HepG2 (cell line): ENCODE data around the gene KIAA0232. TPM values are rescaled to one million over a fixed set of nuclear protein-coding genes. Genes with fewer than 3 reads are reported as not detected.
A peak's percentile ranks its signal among the peaks of the same experiment; 100 is the strongest.

Experiments
- ARNT ChIP-seq: fragments of 450-650 bp; IDR thresholded peaks from 2 replicates; pipeline ENCODE4 v1.6.1; 2017
- CCDC6 ChIP-seq: sonication (generic); formaldehyde crosslinking; IDR thresholded peaks from 2 replicates; pipeline ENCODE4 v1.8.1; 2022; ENCODE audit warnings: mild to moderate bottlenecking, missing genetic modification reagents, moderate library complexity
- CREM ChIP-seq, 2 experiments: sonication (generic) in 1 of 2; formaldehyde crosslinking in 1 of 2; IDR thresholded peaks; 2 replicates each; pipeline versions ENCODE4 v1.4.0 to v1.6.1; 2016 to 2020; ENCODE audit warnings: antibody characterized with exemption in 1 of 2, mild to moderate bottlenecking in 1 of 2, missing genetic modification reagents in 1 of 2
- FOSL2 ChIP-seq: sonication (generic); formaldehyde crosslinking; IDR thresholded peaks from 2 replicates; pipeline ENCODE4 v1.4.0; 2020; ENCODE audit warnings: missing genetic modification reagents
- MYC ChIP-seq: sonication (generic); formaldehyde crosslinking; IDR thresholded peaks from 2 replicates; pipeline ENCODE4 v1.9.0; 2021; ENCODE audit warnings: missing genetic modification reagents, borderline replicate concordance
- NR2F2 ChIP-seq: IDR thresholded peaks from 2 replicates; pipeline ENCODE4 v1.6.1; 2012; ENCODE audit warnings: low read depth, inconsistent platforms, borderline replicate concordance
- U2AF2 ChIP-seq: fragments of 200-400 bp; formaldehyde crosslinking; IDR thresholded peaks from 2 replicates; pipeline ENCODE4 v1.6.1; 2017; ENCODE audit warnings: low read depth, mild to moderate bottlenecking, low read length
- ZBTB26 ChIP-seq: IDR thresholded peaks from 2 replicates; pipeline ENCODE4 v1.6.1; 2016; ENCODE audit warnings: missing compliant biosample characterization, missing genetic modification reagents, borderline replicate concordance
- ZFP90 ChIP-seq: sonication (generic); formaldehyde crosslinking; IDR thresholded peaks from 2 replicates; pipeline ENCODE4 v1.8.0; 2022; ENCODE audit warnings: missing genetic modification reagents, mild to moderate bottlenecking, inconsistent platforms, borderline replicate concordance
- ZMYM4 ChIP-seq: sonication (generic); formaldehyde crosslinking; IDR thresholded peaks from 2 replicates; pipeline ENCODE4 v1.8.1; 2023; ENCODE audit warnings: mild to moderate bottlenecking, missing genetic modification reagents
- ZNF10 ChIP-seq: sonication (generic); formaldehyde crosslinking; IDR thresholded peaks from 2 replicates; pipeline ENCODE4 v1.4.0; 2020; ENCODE audit warnings: mild to moderate bottlenecking, low read depth, missing genetic modification reagents, borderline replicate concordance
- ZNF281 ChIP-seq: sonication (generic); formaldehyde crosslinking; IDR thresholded peaks from 2 replicates; pipeline ENCODE4 v1.4.0; 2020; ENCODE audit warnings: missing genetic modification reagents, borderline replicate concordance
- ZNF616 ChIP-seq: sonication (generic); formaldehyde crosslinking; IDR thresholded peaks from 2 replicates; pipeline ENCODE4 v1.5.0; 2020; ENCODE audit warnings: low read depth, mild to moderate bottlenecking, missing genetic modification reagents
- ZNF674 ChIP-seq: sonication (generic); formaldehyde crosslinking; IDR thresholded peaks from 2 replicates; pipeline ENCODE4 v1.5.0; 2020; ENCODE audit warnings: low read depth, mild to moderate bottlenecking, missing genetic modification reagents
- ZNF776 ChIP-seq: sonication (generic); formaldehyde crosslinking; IDR thresholded peaks from 2 replicates; pipeline ENCODE4 v1.4.0; 2020; ENCODE audit warnings: mild to moderate bottlenecking, missing genetic modification reagents
- ZNF780A ChIP-seq: sonication (generic); formaldehyde crosslinking; IDR thresholded peaks from 2 replicates; pipeline ENCODE4 v1.8.0; 2022; ENCODE audit warnings: mild to moderate bottlenecking, missing genetic modification reagents, moderate library complexity
- ZNF782 ChIP-seq: sonication (generic); formaldehyde crosslinking; IDR thresholded peaks from 2 replicates; pipeline ENCODE4 v1.4.0; 2020; ENCODE audit warnings: missing genetic modification reagents, mild to moderate bottlenecking, borderline replicate concordance
- ZNF816 ChIP-seq: sonication (generic); formaldehyde crosslinking; IDR thresholded peaks from 2 replicates; pipeline ENCODE4 v1.8.0; 2022; ENCODE audit warnings: missing genetic modification reagents, mild to moderate bottlenecking, borderline replicate concordance
- ZNF891 ChIP-seq: sonication (generic); formaldehyde crosslinking; IDR thresholded peaks from 2 replicates; pipeline ENCODE4 v1.5.0; 2020; ENCODE audit warnings: mild to moderate bottlenecking, missing genetic modification reagents
- polyA plus RNA-seq, 8 experiments: library from polyadenylated mRNA; depleted of rRNA in 3 of 8; stranded (reverse) in 7 of 8; unstranded in 1 of 8; fragments of >200 nt; fragmentation: Illumina TruSeq in 4 of 8; extraction: Trizol in 4 of 8; gene quantifications; 2 replicates each; pipeline versions ENCODE4 v1.2.1 to v1.2.3, GENCODE V29; 2011 to 2016; ENCODE audit warnings: low read depth in 4 of 8, missing spikeins in 1 of 8, mixed read lengths in 1 of 8; ENCODE audit not compliant: insufficient read depth in 1 of 8
- total RNA-seq, 5 experiments: library from RNA; depleted of rRNA; stranded (reverse); fragments of >200 nt; fragmentation: Illumina TruSeq; extraction: Trizol; gene quantifications; 2 replicates each; pipeline ENCODE4 v1.2.3, GENCODE V29; 2016; ENCODE audit warnings: low read depth in 1 of 5
- TF ChIP-seq, protein P1 (sequence below): sonication (generic); formaldehyde crosslinking; IDR thresholded peaks from 2 replicates; pipeline ENCODE4 v1.9.0; 2021; ENCODE audit warnings: missing genetic modification reagents, borderline replicate concordance
- TF ChIP-seq, protein P2 (sequence below): sonication (generic); formaldehyde crosslinking; IDR thresholded peaks from 2 replicates; pipeline ENCODE4 v1.8.0; 2023; ENCODE audit warnings: mild to moderate bottlenecking, missing genetic modification reagents

Gene KIAA0232
- total and polyA plus RNA-seq, 2 of the 13 experiments (the other 11 are each of a cell fraction or from before 2014, with no cell fraction given): 7.8 to 17.1 TPM

DNA sequence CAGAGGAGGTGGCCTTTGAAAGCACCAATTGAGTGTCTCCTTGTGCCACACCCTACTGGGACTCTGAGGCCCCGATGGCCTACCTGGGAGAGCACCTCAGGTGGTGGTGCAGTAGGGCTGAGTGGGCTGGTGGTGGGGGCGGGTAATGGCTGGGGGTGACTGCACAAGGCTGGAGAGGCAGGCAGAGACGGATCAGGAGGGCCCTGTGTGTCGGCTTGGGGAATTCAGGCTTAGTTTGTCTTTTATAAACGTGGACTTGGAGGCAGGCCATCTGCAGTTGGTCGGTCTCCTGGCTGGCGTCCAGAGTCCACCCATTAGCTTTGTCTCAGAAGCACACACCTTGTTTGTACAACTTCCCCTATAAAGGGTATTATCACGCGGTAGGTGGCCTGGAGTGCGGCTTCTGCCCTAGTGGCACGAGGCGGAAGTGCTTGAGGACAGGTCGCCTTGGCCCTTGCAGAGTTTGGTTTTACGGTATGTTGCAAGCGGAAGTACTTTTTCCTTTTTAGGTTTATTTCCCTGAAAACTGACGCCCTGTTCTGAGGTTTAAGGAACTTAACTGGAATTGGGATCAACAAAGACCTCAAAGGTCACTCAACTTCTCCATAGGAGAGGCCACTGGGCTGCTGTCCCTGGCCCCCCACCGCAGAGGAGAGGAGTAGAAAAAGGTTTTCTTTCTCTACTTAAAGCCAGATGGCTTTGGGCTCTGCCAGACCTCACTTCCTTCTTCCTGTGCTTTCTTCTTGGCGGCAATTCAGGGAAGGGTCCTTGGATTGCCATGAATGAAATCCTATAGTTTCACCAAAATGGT, 135.1 kb downstream of the KIAA0232 start (continued):
- TF ChIP-seq, protein P1, sequence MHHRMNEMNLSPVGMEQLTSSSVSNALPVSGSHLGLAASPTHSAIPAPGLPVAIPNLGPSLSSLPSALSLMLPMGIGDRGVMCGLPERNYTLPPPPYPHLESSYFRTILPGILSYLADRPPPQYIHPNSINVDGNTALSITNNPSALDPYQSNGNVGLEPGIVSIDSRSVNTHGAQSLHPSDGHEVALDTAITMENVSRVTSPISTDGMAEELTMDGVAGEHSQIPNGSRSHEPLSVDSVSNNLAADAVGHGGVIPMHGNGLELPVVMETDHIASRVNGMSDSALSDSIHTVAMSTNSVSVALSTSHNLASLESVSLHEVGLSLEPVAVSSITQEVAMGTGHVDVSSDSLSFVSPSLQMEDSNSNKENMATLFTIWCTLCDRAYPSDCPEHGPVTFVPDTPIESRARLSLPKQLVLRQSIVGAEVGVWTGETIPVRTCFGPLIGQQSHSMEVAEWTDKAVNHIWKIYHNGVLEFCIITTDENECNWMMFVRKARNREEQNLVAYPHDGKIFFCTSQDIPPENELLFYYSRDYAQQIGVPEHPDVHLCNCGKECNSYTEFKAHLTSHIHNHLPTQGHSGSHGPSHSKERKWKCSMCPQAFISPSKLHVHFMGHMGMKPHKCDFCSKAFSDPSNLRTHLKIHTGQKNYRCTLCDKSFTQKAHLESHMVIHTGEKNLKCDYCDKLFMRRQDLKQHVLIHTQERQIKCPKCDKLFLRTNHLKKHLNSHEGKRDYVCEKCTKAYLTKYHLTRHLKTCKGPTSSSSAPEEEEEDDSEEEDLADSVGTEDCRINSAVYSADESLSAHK (CRISPR knock-in tag): no peak
- TF ChIP-seq ZNF891 (no peak), ARNT (no peak), ZNF782 (CRISPR knock-in tag) (no peak), FOSL2 (peak; percentile 71), ZNF674 (CRISPR knock-in tag) (no peak), CCDC6 (CRISPR knock-in tag) (no peak; the same call in 1 of the 2 replicates), ZFP90 (no peak; the same call in 1 of the 2 replicates), ZMYM4 (CRISPR knock-in tag) (peak; percentile 80), NR2F2 (peak; percentile 94), ZBTB26 (CRISPR knock-in tag) (no peak), ZNF10 (CRISPR knock-in tag) (no peak), ZNF816 (0 out of 2 replicates have a peak, but pooled peaks have one; percentile 39), MYC (CRISPR knock-in tag) (peak; percentile 91), CREM (IDR thresholded peaks at IDR 0.05) (peak; percentile 76), CREM (CRISPR knock-in tag; IDR thresholded peaks at IDR 0.05) (no peak), ZNF780A (CRISPR knock-in tag) (no peak; the same call in 1 of the 2 replicates), U2AF2 (no peak), ZNF281 (peak; percentile 65; the same call in 1 of the 2 replicates), ZNF616 (CRISPR knock-in tag) (peak; percentile 43; the same call in 1 of the 2 replicates), ZNF776 (CRISPR knock-in tag) (no peak)
- TF ChIP-seq, protein P2, sequence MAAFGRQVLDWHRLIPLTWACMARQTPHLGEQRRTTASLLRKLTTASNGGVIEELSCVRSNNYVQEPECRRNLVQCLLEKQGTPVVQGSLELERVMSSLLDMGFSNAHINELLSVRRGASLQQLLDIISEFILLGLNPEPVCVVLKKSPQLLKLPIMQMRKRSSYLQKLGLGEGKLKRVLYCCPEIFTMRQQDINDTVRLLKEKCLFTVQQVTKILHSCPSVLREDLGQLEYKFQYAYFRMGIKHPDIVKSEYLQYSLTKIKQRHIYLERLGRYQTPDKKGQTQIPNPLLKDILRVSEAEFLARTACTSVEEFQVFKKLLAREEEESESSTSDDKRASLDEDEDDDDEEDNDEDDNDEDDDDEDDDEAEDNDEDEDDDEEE: peak; percentile 83; the same call in 1 of the 2 replicates
